NB4 (cell line): Measurements from ENCODE around the gene SEMA6A.

ENCODE experiments used
- CTCF ChIP-seq: IDR thresholded peaks from one replicate; pipeline ENCODE4 v1.5.1; 2012; ENCODE audit warnings: low read depth, low read length
- POLR2A ChIP-seq: IDR thresholded peaks from 2 replicates; pipeline ENCODE4 v1.6.1; 2011; ENCODE audit warnings: mild to moderate bottlenecking; ENCODE audit not compliant: insufficient read length; ENCODE audit errors: extremely low read depth

GRCh38 chr5:116486588-116486987 lies 88.0 kb downstream of the SEMA6A start:
- TF ChIP-seq CTCF (no peak), POLR2A (no peak)
